ENCODE results near the gene KCNQ5.

- TF ChIP-seq EP300 (IDR thresholded peaks at IDR 0.05) (no peak), CTCF (IDR thresholded peaks at IDR 0.05) (no peak), POLR2AphosphoS5 (IDR thresholded peaks at IDR 0.05) (no peak)
Measured at GRCh38 chr6:73134588-73134987, 512.7 kb downstream of the KCNQ5 start.

All from suprapubic skin (tissue), 4 donors.